Endothelial cell (in vitro differentiated cells): ENCODE data around the gene FYB2. TPM values are rescaled to one million over a fixed set of nuclear protein-coding genes. Genes with fewer than 3 reads are reported as not detected.

Experiments used
- DNase-seq: peaks from one replicate; pipeline ENCODE4 v3.0.0; 2021; ENCODE audit warnings: low spot score
- H3K27ac Mint-ChIP-seq: one replicate; pipeline ENCODE4 v1.8.0; 2021; ENCODE audit warnings: mixed read lengths, inconsistent platforms; ENCODE audit not compliant: unreplicated experiment
- H3K27me3 Mint-ChIP-seq: one replicate; pipeline ENCODE4 v1.8.0; 2021; ENCODE audit warnings: mild to moderate bottlenecking, moderate library complexity, mixed read lengths, inconsistent platforms; ENCODE audit not compliant: unreplicated experiment
- H3K36me3 Mint-ChIP-seq: one replicate; pipeline ENCODE4 v1.8.0; 2021; ENCODE audit warnings: mild to moderate bottlenecking, low read depth, mixed read lengths, inconsistent platforms; ENCODE audit not compliant: unreplicated experiment
- H3K4me1 Mint-ChIP-seq: one replicate; pipeline ENCODE4 v1.8.0; 2021; ENCODE audit warnings: mild to moderate bottlenecking, mixed read lengths, inconsistent platforms; ENCODE audit not compliant: unreplicated experiment
- H3K4me3 Mint-ChIP-seq: one replicate; pipeline ENCODE4 v1.8.0; 2021; ENCODE audit warnings: mild to moderate bottlenecking, mixed read lengths, inconsistent platforms; ENCODE audit not compliant: unreplicated experiment
- H3K9me3 Mint-ChIP-seq: one replicate; pipeline ENCODE4 v1.8.0; 2021; ENCODE audit warnings: mixed read lengths, inconsistent platforms; ENCODE audit not compliant: unreplicated experiment
- total RNA-seq: library from RNA; stranded (reverse); fragmentation: NEBNext Ultra II Directional; extraction: Animal tissue kit (Norgen Biotek cat#: 25700); gene quantifications from one replicate; pipeline ENCODE4 v1.2.1, GENCODE V29; 2021; ENCODE audit not compliant: unreplicated experiment
- TF ChIP-seq, protein P1 (sequence below): fragments of 200-600 bp; sonication (generic); IDR thresholded peaks from one replicate; pipeline ENCODE4 v1.5.0; 2021; ENCODE audit warnings: antibody characterized with exemption; ENCODE audit not compliant: unreplicated experiment

FYB2 gene
- total RNA-seq, 1 donor from 2014 or later, result 0.18 TPM

DNA sequence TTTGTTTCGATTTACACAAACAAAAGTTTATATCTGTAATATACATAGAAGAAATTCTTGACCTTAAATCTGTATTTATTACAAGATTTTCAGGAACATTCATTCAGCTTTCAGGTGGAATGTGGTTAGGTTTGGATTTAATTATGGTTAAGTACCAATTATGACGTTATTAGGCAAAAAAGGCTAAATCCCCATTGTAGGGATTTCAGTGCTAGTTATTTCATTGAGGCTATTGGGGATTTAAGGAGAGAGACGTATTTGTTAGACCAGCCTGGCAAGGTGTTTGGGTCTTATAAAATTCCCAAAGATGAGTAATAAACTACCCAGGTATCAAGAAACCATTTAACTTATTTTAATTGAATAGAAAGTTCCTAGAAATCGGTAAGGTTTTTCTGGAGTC lies 148.1 kb downstream of the FYB2 start:
- no peaks in the 10 kb centered on the region for H3K36me3 Mint-ChIP-seq
- peaks cover 1% of the 10 kb centered on the region for H3K27me3 Mint-ChIP-seq
- no peak for DNase-seq
- TF ChIP-seq, protein P1, sequence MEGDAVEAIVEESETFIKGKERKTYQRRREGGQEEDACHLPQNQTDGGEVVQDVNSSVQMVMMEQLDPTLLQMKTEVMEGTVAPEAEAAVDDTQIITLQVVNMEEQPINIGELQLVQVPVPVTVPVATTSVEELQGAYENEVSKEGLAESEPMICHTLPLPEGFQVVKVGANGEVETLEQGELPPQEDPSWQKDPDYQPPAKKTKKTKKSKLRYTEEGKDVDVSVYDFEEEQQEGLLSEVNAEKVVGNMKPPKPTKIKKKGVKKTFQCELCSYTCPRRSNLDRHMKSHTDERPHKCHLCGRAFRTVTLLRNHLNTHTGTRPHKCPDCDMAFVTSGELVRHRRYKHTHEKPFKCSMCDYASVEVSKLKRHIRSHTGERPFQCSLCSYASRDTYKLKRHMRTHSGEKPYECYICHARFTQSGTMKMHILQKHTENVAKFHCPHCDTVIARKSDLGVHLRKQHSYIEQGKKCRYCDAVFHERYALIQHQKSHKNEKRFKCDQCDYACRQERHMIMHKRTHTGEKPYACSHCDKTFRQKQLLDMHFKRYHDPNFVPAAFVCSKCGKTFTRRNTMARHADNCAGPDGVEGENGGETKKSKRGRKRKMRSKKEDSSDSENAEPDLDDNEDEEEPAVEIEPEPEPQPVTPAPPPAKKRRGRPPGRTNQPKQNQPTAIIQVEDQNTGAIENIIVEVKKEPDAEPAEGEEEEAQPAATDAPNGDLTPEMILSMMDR, result no peak
- no peak overlapping the region for H3K4me3 Mint-ChIP-seq
- no peaks in the 10 kb centered on the region for H3K4me1 Mint-ChIP-seq
- no peaks in the 10 kb centered on the region for H3K9me3 Mint-ChIP-seq
- no peak overlapping the region for H3K27ac Mint-ChIP-seq

DNA sequence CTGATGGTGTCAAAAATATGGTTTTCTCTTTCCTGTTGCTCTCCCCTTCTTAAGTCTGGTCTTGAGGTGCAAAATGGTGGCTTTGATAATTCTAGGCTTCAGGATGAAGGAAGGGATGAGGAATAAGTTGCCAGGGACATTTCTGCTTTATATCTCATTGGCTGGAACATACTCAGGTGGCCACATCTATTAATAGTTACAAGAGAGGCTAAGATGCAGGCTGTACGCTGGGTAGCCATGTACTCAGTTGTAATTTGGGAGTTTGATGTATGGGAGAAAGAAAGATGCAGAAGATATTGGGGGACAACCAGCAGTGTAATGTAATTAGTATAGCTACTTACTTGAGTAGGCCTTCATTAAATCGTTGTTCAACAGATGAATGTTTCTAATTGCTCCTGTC lies 148.9 kb downstream of the FYB2 start:
- TF ChIP-seq, protein P1, result no peak

More for the DNA sequence above, 148.9 kb downstream of the FYB2 start:
- Mint-ChIP-seq H3K27ac (no peak overlapping the region), H3K9me3 (no peaks in the 10 kb centered on the region), H3K4me3 (no peak overlapping the region), H3K36me3 (no peaks in the 10 kb centered on the region), H3K4me1 (no peaks in the 10 kb centered on the region), H3K27me3 (peaks cover 1% of the 10 kb centered on the region)
- DNase-seq, result no peak

Other genes with a start within 250 kb of the FYB2 start
- gene PLPP3, start 239.8 kb downstream of the FYB2 start, total RNA-seq, result 33.5 TPM
- gene PRKAA2, start 174.1 kb downstream of the FYB2 start, total RNA-seq, result 2.4 TPM
- not detected for gene C8A, start 35.4 kb upstream of the FYB2 start, total RNA-seq
- not detected for gene C8B, start 146.6 kb upstream of the FYB2 start, total RNA-seq